Loucy (cell line): ENCODE data around the gene POLR3E.

Source experiments
- H2AFZ ChIP-seq: fragments of 200-600 bp; sonication (generic); 2 replicates; pipeline ENCODE4 v1.6.0; 2016; ENCODE audit warnings: antibody characterized with exemption, mild to moderate bottlenecking, low read length, moderate library complexity
- H3F3A ChIP-seq: fragments of 200-600 bp; 2 replicates; pipeline ENCODE4 v1.6.0; 2016; ENCODE audit warnings: antibody characterized with exemption, low read depth, mild to moderate bottlenecking
- H3K27me3 ChIP-seq: fragments of 200-600 bp; sonication (generic); 2 replicates; pipeline ENCODE4 v1.6.1; 2014; ENCODE audit warnings: low read length, mild to moderate bottlenecking; ENCODE audit not compliant: insufficient read depth, poor library complexity, severe bottlenecking
- H3K36me3 ChIP-seq: fragments of 200-600 bp; sonication (generic); 2 replicates; pipeline ENCODE4 v1.6.1; 2016; ENCODE audit warnings: low read length; ENCODE audit not compliant: insufficient read depth
- H3K4me1 ChIP-seq: fragments of 200-600 bp; sonication (generic); 2 replicates; pipeline ENCODE4 v1.5.1; 2014; ENCODE audit warnings: low read length, mild to moderate bottlenecking; ENCODE audit not compliant: insufficient read depth, poor library complexity, severe bottlenecking
- H3K4me2 ChIP-seq: fragments of 200-600 bp; sonication (generic); 2 replicates; pipeline ENCODE4 v1.6.0; 2014; ENCODE audit warnings: antibody characterized with exemption, low read length, low read depth, mild to moderate bottlenecking; ENCODE audit not compliant: poor library complexity, severe bottlenecking
- H3K4me3 ChIP-seq: fragments of 200-600 bp; sonication (generic); 2 replicates; pipeline ENCODE4 v1.5.1; 2014; ENCODE audit warnings: low read length, mild to moderate bottlenecking, mixed read lengths; ENCODE audit not compliant: poor library complexity, severe bottlenecking
- H3K79me2 ChIP-seq: fragments of 200-600 bp; sonication (generic); 2 replicates; pipeline ENCODE4 v1.6.1; 2014; ENCODE audit warnings: low read length; ENCODE audit not compliant: insufficient read depth
- H3K9ac ChIP-seq: fragments of 200-600 bp; sonication (generic); 2 replicates; pipeline ENCODE4 v1.6.0; 2014; ENCODE audit warnings: mild to moderate bottlenecking, low read depth, low read length, moderate library complexity; ENCODE audit not compliant: poor library complexity, severe bottlenecking
- H3K9me2 ChIP-seq: fragments of 200-600 bp; sonication (generic); replicated peaks from 2 replicates; pipeline ENCODE4 v1.6.1; 2016; ENCODE audit warnings: low read depth, low read length, mixed read lengths
- H3K9me3 ChIP-seq: fragments of 200-600 bp; sonication (generic); 2 replicates; pipeline ENCODE4 v1.6.1; 2014; ENCODE audit warnings: mild to moderate bottlenecking, antibody characterized with exemption, low read length, low read depth; ENCODE audit not compliant: insufficient read depth
- H4K20me1 ChIP-seq: fragments of 200-600 bp; sonication (generic); 2 replicates; pipeline ENCODE4 v1.6.0; 2014; ENCODE audit warnings: antibody characterized with exemption, low read length, mild to moderate bottlenecking; ENCODE audit not compliant: insufficient read depth, poor library complexity, severe bottlenecking
- CTCF ChIP-seq: fragments of 200-600 bp; sonication (generic); conservative IDR thresholded peaks from 2 replicates; pipeline ENCODE4 v1.5.1; 2014; ENCODE audit warnings: mild to moderate bottlenecking, antibody characterized with exemption, low read length
- EZH2phosphoT487 ChIP-seq: fragments of 200-600 bp; IDR thresholded peaks from 2 replicates; pipeline ENCODE4 v1.6.1; 2018; ENCODE audit warnings: antibody characterized with exemption, mild to moderate bottlenecking, moderate library complexity, borderline replicate concordance

POLR3E gene

GRCh38 chr16:22312897-22313781 lies 15.9 kb downstream of the POLR3E start:
- Histone ChIP-seq H3F3A (no peaks in the 10 kb centered on the region), H2AFZ (no peak overlapping the region), H3K79me2 (no peaks in the 10 kb centered on the region), H4K20me1 (no peaks in the 10 kb centered on the region), H3K36me3 (peaks cover 72% of the 10 kb centered on the region; the same call in 1 of the 2 replicates), H3K9me3 (no peaks in the 10 kb centered on the region), H3K27me3 (no peaks in the 10 kb centered on the region), H3K4me3 (no peak overlapping the region), H3K4me1 (no peaks in the 10 kb centered on the region), H3K4me2 (no peak overlapping the region), H3K9me2 (no peaks in the 10 kb centered on the region), H3K9ac (no peak overlapping the region)
- TF ChIP-seq EZH2phosphoT487 = no peak
- TF ChIP-seq CTCF = no peak

- Histone ChIP-seq H3K9ac (no peak overlapping the region), H3K27me3 (no peaks in the 10 kb centered on the region), H3K79me2 (no peaks in the 10 kb centered on the region), H3K4me3 (no peak overlapping the region), H3K36me3 (peaks cover 71% of the 10 kb centered on the region; the same call in 1 of the 2 replicates), H2AFZ (no peak overlapping the region), H3K4me1 (no peaks in the 10 kb centered on the region), H3K9me3 (no peaks in the 10 kb centered on the region), H3K4me2 (no peak overlapping the region), H3K9me2 (no peaks in the 10 kb centered on the region), H3F3A (no peaks in the 10 kb centered on the region), H4K20me1 (no peaks in the 10 kb centered on the region)
- TF ChIP-seq CTCF (no peak), EZH2phosphoT487 (no peak)
These were observed 16.8 kb downstream of the POLR3E start for GRCh38 chr16:22313876-22314470.

- Histone ChIP-seq H3K27me3 (no peaks in the 10 kb centered on the region), H3K9ac (no peak overlapping the region), H3K9me2 (no peaks in the 10 kb centered on the region), H3K79me2 (no peaks in the 10 kb centered on the region), H4K20me1 (no peaks in the 10 kb centered on the region), H3K4me3 (no peak overlapping the region), H3K9me3 (no peaks in the 10 kb centered on the region), H3K36me3 (peaks cover 69% of the 10 kb centered on the region; the same call in 1 of the 2 replicates), H3K4me1 (no peaks in the 10 kb centered on the region), H2AFZ (no peak overlapping the region), H3K4me2 (no peak overlapping the region), H3F3A (no peaks in the 10 kb centered on the region)
- TF ChIP-seq EZH2phosphoT487 (no peak), CTCF (no peak)
These were observed 17.7 kb downstream of the POLR3E start for GRCh38 chr16:22314661-22315626.
